GM18868 (cell line): ENCODE measurements around the gene SMU1.

Source experiments
- ATAC-seq: cut with Tn5 transposase; IDR thresholded peaks from one replicate; pipeline ENCODE4 v1.9.1; 2021; ENCODE audit warnings: mild to moderate bottlenecking, moderate library complexity; ENCODE audit not compliant: unreplicated experiment

Gene SMU1

DNA sequence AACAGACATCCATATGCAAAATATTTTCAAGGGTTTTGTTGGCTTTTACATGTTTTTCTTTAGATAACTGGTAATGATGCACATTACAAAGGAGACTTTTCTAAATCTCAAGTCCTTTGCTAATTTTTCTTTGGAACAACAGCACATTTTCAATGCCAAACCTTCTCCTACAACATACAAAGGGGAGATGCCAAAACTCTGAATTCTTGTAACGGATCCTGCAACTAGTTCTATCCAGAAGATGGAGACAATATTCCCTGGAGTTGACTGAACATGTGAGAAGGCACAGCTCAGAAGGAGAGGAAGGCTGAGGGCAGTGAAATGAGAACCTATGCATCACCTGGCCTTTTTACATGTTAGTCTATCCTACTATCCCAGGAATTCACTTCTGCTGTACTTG, 30.4 kb downstream of the SMU1 start:
- ATAC-seq: no peak

DNA sequence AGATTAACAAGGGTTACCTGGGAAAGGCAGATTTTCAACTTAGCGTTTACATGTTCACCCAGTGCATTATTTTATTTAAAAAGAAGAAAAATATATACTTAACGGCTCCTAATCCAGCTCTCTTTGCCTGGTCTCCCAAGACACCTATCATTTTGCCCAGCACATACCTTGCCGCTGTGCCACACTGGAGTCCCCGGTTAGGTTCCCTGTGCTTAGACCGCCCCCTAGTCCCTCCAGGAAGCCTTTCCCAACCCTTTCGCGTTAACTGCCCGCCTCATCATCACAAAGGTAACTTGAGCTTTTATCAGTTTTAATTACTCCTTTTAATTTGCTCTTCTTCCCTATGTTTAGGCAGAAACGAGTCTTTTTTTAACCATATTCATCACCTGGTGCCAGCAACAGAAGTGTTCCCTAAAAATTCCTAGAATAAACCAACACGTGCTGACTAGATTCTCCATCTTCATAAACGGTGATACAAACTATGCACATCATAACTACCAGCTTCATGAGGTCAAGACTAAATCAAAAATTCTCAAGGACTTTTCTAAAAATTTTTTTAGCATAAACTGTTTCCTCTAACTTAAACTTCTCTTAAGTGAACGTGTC, 31.7 kb downstream of the SMU1 start:
- no peak for ATAC-seq

DNA sequence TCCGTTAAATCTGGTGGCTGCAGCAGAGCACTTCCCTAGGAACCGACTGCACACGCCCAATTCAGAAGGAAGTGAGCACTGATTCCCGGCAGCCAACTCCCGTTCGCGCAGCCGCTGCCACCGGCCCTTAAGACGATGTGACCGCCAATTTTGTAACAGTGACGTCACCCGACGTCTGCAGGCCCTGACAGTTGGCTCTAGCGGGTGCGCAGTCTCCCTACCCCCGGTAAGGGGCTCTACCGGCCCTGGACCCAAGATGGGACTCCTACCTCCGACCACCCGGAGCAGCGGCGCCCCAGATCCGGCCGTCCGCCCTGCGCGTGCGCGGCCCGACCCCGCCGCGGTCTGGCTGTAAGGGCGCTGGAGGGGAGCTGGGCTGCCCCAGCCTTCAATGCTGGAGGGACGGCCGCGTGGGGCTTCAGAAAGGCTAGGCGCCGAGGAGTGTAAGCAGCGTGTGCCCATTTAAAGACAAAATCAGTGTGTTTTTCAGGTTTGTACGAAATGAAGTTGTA, 32.3 kb downstream of the SMU1 start:
- peak; percentile 91 for ATAC-seq

DNA sequence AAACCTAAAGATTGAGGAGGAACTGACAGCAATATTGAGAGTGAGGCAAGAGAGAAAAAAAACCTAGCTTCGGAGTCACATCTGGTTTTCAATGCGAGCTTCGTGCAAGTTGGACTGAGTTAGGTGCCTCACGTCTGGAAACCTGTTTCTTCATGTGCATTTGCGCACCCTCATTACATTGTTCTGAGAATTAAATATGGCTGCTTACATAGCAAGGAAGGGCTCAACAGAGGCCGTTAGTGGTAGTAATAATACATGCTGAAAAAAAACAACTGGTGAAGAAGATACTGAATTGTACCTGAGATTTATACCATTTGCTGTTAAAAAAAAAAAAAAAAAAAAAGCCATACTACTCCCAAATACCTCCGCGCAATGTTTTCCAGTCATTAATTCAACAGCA, 32.8 kb downstream of the SMU1 start:
- no peak for ATAC-seq

DNA sequence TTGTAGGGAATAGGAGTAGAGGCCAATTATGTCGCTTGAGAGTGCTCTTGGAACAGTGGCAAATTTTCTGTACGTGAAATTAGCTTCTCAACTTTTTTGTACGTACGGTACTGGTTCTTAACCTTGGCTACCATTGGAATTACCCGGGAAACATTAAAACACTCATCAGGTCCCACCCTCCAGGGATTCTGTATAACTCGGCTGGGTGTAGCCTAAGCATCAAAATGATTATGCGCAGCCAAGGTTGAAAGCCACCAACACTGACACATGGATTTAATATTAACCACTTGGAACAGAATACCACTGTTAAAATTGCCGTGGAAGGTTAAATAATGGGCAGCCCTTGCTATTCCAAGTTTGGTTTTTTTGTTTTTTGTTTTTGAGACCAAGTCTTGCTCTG, 34.0 kb downstream of the SMU1 start:
- no peak for ATAC-seq

DNA sequence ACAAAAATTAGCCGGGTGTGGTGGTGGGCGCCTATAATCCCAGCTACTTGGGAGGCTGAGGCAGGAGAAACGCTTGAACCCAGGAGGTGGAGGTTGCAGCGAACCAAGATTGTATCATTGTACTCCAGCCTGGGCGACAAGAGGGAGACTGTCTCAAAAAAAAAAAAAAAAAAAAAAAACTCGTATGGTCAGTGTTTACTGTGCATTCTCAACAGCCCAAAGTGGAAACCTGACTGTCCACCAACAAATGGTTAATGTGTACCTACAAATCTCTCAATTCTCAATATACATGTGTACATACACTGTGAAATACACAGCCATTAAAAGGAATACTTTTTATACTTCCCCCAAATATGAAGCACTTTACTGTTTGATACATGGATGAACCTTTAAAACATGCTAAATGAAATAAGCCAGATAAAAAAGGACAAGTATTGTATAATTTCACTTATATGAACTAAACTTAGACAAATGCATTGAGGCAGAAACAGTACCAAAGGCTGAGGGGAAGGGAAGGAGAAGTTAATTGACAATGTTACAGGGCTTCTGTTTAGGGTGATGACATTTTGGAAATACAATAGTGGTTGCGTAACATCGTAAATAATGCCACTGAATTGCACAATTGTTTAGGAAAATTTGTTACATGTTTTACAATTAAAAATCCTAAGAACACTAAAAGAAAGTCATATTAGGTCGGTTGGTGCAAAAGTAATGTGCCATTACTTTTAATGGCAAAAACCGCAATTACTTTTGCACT, 34.9 kb downstream of the SMU1 start:
- ATAC-seq: no peak

DNA sequence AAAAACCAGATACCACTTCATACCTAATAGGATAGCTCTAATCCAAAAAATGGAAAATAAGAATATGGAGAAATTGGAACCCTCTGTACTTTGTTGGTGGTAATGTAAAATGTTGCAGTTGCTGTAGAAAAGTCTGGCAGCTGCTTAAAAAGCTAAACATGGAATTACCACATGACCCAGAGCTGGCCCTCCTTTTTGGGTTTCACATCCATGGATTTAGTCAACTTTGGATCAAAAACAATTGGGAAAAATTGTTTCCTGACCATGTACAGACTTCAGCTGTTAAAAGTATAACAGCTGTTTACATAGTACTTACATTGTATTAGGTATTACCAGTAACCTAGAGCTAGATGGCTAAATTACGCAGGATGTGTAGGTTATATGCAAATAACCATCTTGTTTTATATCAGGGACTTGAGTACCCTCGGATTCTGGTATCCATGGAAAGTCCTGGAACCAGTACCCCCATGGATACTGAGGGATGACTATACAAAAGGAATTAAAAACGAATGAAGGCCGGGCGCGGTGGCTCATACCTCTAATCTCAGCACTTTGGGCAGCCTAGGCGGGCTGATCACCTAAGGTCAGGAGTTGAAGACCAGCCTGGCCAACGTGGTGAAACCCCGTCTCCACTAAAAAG, 35.6 kb downstream of the SMU1 start:
- ATAC-seq: no peak

DNA sequence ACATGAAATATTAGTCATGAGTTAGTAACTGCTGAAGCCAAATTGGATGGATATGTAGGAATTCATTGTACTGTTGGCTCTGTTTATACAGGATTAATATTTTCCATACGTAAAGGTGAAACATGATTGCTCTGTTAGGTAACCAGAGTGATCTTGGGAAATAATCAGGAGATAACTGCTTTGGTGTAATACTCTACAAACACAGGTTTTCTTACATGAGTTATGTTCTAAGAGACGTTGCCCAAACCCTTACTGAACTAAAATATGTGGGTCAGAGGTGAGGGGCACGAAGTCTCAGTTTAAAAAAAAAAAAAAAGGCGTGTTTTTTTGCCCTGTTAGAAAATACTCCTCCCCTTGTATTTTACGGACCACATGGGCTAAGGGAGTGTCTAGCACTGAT, 43.6 kb downstream of the SMU1 start:
- ATAC-seq: no peak

DNA sequence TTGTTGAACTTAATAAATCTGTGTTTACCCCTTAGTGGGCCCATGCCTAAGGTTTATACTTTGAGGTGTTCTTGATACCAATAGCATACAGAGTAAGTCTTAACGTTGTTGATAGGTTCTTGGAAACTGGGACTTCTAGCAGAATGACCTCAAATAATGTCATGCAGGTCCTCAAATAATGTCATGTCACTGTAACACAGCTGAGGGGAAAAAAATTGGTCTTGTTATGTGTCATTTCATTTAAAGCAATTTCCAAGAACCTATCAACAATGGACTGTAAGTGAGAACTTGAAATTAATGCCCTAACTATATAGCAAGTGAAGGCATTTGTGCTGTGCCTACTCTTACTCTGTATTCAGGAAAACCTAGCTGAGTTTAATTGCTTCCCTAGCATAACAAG, 44.2 kb downstream of the SMU1 start:
- ATAC-seq: no peak

DNA sequence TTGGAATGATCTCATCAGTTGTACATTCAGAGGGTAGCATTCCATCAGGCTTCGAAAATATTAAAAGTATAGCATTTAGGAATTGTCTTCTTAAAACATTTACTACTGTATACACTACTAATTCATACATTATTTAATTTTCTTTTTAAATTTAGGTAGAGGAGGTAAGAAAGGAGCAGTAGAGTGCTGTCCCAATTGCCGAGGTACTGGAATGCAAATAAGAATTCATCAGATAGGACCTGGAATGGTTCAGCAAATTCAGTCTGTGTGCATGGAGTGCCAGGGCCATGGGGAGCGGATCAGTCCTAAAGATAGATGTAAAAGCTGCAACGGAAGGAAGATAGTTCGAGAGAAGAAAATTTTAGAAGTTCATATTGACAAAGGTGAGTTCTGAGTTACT, 46.2 kb downstream of the SMU1 start:
- ATAC-seq: no peak

DNA sequence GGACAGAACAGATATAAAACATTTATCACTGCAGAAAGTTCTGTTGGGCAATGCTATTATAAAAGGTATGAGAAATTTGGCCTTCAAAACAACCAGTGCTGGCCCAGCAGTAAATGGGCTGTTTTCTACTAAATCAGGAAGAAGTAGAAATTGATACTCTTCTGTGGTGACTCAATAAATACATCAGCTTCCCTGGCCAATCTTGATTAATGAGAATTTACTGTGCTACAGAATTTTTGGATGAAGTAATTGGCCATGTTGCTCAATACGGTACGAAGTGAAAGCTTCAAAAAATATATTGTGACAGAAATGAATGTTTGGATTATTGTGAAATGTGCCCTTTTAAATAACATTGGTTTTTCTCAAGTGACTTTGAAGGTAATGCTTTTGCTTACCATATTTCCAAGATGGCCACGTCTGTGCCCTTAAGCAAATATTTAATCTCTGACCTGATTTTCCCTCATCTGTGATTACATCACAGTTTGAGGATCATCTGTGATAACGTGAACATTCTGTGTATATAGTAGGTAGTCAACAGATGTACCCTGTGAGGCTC, 47.2 kb downstream of the SMU1 start:
- ATAC-seq: no peak

DNA sequence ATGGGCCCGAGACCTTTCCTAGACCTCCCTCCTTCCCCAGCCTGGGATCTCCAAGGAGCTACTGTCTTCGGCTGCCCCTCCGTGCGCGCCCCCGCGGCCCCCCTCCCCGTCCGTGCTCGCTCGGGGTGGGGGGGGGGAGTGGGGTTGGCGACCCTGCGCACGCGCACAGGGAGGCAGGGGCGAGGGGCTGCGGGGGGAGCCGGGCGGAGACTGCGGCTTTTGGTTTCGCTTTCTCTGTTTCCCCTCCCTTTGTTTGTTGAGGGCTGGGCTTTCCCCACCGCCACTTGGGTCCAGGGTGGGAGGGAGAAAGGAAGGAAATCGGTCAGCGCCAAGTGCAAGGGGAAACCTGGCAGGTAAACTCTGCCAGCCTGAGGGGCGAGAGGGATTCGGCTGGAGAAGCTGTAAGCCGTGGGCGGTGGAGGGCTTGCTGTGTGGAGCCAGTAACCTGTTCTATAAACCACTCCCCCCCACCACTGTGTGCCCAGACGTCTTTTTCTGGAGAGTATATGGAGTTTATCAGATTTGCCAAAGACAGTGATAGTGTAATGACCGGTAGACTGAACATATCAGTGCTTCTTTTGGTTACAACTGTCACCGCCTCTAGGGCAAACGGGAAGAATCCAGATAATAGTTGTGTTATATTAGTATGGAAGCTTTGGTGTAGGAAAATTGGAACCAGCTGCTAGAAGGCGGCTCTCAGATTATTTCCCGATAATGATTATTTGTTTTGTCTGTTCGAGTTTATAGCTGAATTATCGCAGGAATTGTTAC, 50.7 kb downstream of the SMU1 start:
- ATAC-seq: peak; percentile 54

DNA sequence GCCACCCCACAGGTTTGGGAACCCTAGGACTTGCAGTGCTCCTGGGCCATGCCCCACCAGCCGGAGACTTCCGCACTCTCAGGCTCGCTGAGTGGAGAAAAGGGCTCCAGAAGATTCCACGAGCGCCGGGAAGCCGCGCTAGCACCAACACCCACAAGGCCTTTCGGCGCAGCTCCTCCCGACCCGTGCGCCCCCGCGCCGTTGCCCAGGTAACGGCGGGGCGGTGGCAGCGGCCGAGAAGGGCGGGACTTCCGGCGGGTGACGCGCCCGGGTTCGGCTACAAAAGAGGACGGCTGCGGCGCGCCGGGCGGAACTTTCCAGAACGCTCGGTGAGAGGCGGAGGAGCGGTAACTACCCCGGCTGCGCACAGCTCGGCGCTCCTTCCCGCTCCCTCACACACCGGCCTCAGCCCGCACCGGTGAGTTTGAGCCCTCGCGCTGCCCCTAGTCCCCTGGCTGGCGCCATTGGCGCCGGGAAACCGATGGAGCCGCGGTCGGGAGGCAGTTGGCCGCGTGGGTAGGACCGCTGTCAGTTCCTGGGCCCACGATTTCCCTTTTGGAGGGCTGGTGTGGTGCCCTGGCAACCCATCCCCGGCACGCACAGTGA, 51.4 kb downstream of the SMU1 start, which contains the start of gene DNAJA1:
TSS of gene DNAJA1 (plus strand) at position 308 of the 606 bp plus-strand sequence. CDS start 1,212 bp downstream, outside the sequence.
- ATAC-seq: peak; percentile 93

DNA sequence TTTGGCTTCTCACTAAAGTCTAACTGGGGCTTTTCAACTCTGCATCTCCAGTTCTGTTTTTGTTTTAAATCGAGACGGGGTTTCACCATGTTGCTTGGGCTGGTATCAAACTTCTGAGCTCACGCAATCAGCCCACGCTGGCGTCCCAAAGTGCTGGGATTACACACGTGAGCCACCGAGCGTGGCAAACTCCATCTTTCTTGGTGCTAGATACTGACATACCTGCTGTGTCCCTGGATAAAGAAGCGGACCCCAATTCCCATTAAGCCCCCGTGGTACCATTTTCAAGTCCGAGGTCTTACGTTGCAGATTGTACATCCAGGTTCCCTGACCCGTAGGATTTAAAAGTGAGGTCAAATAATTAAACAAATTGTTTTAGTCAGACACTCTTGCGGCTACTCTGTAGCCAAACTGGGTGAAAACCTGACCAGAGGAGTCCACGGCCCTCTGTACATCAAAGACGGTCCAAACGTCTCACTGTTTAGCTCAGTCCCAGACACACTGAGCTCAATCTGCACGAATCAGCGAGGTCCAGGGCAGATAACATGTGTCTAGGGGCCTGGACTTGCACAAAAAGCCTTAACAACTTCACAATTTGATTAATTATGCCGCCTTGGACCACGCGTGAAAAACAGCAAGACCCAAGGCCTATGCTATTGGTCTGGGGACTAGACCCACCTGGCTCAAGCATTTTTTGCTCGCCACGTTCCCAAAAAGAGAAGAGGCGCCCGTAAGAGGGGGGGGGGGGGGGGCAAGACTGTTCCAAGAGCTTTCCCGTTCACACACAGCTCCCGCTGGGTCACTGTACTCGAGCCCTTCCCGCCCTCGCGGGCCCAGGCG, 52.1 kb downstream of the SMU1 start:
- ATAC-seq: no peak

DNA sequence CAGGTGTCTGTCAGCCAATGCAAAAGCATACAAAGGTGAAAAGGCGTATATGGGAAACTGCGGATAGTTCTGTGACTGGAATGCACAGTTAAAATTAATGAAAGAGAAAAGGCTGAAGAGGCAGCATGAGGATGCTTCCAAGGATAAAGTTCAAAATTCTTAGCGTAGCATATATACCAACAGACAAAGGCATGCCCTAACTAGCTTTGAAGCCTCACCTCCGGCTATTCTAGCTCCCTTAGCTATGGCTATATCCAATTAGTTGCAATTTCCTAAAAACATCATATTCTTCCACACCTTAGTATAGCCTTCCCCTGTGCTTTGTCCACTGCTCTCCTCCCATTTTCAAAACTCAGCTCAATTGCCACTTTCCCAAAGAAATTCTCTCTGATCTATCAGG, 52.8 kb downstream of the SMU1 start:
- no peak for ATAC-seq

DNA sequence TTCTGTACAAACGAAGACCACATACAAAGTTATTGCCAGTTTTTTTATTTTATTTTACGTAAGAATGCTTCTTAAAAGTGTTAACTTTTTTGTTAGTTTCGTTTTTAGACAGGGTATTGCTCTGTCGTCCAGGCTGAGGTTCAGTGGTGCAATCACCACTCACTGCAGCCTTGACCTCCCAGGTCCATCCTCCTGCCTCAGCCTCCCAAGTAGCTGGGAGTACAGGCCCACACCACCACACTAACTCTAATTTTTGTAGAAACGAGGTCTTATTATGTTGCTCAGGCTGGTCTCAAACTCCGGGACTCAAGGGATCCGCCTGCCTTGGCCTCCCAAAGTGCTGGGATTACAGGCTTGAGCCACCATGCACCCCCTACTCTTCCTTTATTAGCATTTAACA, 53.7 kb downstream of the SMU1 start:
- ATAC-seq: no peak

DNA sequence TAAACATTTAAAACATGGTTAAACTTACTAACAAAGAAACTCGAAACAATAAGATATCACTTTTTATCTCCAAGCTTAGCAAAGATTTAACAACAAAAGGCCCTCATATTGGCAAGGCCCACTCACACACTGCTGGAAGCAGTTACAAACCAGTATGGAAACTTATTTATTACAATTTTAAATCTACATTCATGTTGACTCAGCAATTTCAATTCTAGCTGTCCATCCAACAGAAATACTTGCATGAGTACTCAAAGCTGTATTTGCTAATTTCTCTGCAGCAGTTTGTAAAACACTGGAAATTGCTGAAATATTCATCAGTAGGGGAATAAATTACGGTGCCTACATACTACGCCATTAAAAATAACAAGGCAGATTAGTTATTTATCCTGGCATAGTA, 54.2 kb downstream of the SMU1 start:
- ATAC-seq: no peak

DNA sequence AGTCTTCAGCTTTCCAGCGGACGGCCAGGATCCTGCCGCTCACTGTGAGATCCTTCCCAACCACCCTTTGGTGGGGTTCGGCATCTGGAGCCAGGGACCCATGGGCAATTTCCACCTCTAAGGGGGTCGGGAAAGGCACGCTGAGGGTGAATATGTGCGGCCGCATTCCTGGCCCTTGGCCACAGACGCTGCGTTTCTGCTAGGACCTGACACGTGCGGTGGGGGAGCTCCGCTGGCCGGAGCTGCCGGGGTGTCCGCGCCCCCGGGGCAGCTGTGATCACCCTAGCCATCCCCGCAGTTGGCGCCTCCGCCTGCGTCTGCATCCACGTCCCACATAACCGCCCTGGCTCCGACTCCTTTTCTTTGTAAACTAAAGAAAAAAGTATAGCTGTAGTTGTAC, 56.7 kb downstream of the SMU1 start:
- no peak for ATAC-seq

DNA sequence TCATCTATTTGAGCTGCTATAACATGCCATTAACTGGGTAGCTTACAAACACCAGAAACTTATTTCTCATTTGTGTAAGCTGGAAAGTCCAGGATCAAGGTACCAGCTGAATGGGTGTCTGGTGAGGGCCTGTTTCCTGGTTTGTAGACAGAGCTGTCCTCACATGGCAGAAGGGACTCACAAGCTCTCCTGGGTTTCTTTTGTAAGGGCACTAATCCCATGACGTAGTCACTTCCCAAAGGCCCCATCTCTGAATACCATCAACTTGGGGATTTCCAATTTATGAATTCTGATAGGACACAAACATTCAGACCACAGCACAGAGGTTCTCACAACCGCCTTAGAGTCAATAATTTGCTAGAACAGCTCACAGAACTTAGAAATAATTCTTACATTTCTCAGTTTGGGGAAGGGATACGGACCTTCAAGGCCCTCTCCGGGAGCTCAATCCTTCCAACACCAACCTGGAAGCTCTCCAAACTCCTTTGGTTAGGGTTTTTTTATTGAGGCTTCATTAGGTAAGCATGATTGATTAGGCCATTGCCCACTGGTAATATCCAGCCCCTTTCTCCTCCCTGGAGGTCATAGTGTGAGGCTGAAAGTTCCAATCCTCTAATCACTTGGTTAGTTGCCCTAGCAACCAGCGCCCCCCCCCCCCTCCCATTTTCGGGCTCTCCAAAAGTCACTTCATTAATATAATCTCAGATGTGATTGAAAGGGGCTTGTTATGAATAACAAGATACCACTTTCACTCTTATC, 59.0 kb downstream of the SMU1 start:
- peak; percentile 60 for ATAC-seq
